Ishikawa (cell line): ENCODE results near the gene AMN.

Experiments
- CEBPB ChIP-seq: IDR thresholded peaks from 2 replicates; pipeline ENCODE4 v1.6.1; 2012
- CREB1 ChIP-seq: IDR thresholded peaks from 2 replicates; pipeline ENCODE4 v1.6.1; 2012; ENCODE audit warnings: low read depth
- EP300 ChIP-seq: IDR thresholded peaks from 2 replicates; pipeline ENCODE4 v1.6.1; 2012; ENCODE audit warnings: borderline replicate concordance
- FOXM1 ChIP-seq: IDR thresholded peaks from 2 replicates; pipeline ENCODE4 v1.6.1; 2012; ENCODE audit warnings: low read depth, borderline replicate concordance
- NFIC ChIP-seq: IDR thresholded peaks from 2 replicates; pipeline ENCODE4 v1.6.1; 2012
- RAD21 ChIP-seq: IDR thresholded peaks from 2 replicates; pipeline ENCODE4 v1.6.1; 2012; ENCODE audit warnings: low read depth
- REST ChIP-seq: IDR thresholded peaks from 2 replicates; pipeline ENCODE4 v1.6.1; 2012; ENCODE audit warnings: low read depth, mild to moderate bottlenecking
- TAF1 ChIP-seq: IDR thresholded peaks from 2 replicates; pipeline ENCODE4 v1.6.1; 2012; ENCODE audit warnings: low read depth, mild to moderate bottlenecking
- ZBTB7A ChIP-seq: IDR thresholded peaks from 2 replicates; pipeline ENCODE4 v1.6.1; 2012; ENCODE audit warnings: low read depth

- no peak for TF ChIP-seq TAF1
- TF ChIP-seq EP300 = no peak
- no peak for TF ChIP-seq RAD21
- no peak for TF ChIP-seq CEBPB
- no peak for TF ChIP-seq FOXM1
- TF ChIP-seq ZBTB7A = no peak
- no peak for TF ChIP-seq CREB1
- no peak for TF ChIP-seq NFIC
- no peak for TF ChIP-seq REST
Measured at GRCh38 chr14:102947321-102948103, 25.0 kb downstream of the AMN start.
